Measurements from ENCODE around the gene DAPK1.

DNA sequence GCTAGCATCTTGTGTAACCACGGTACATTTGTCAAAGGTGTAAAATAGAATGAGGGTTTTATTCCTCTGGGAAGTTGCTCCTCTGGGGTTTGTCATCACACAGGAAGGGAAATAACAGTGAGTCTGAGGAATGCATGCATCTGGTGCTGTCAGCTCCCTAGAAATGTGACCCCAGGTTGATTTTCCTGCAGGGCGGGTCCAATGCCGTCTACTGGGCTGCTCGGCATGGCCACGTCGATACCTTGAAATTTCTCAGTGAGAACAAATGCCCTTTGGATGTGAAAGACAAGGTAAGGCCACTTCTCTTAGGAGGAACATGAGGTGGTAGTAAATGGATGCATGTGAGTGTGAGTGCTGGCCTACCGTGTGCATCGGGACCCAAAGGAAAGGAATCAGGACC lies 149.4 kb downstream of the DAPK1 start:
- TF ChIP-seq CTCF (IDR thresholded peaks at IDR 0.05; ENCODE audit: poor library complexity) (no peak), EZH2 (IDR thresholded peaks at IDR 0.05; ENCODE audit: borderline replicate concordance) (no peak), EZH2phosphoT487 (IDR thresholded peaks at IDR 0.05; ENCODE audit: low read depth, severe bottlenecking, unreplicated experiment) (no peak)
